ENCODE data around the gene EYS. TPM values are rescaled to one million over a fixed set of nuclear protein-coding genes. Genes with fewer than 3 reads are reported as not detected.

Gene EYS
- total and polyA plus RNA-seq, 9 of the 15 experiments (the other 6 are each of a cell fraction or from before 2014, with no cell fraction given): 0.03 to 0.36 (median 0.10) TPM; not detected in 2

GRCh38 chr6:63910863-63911551, 1796.0 kb downstream of the EYS start:
- no peak overlapping the region for H3K4me2 ChIP-seq (ENCODE audit: insufficient read depth, low read length)
- H3K79me2 ChIP-seq (ENCODE audit: control insufficient read depth, insufficient read depth, low read length): no peaks in the 10 kb centered on the region
- H3K27ac ChIP-seq (ENCODE audit: extremely low read depth, low read depth, low read length): no peak overlapping the region
- intact Hi-C loops (cut with micrococcal nuclease) (no loop called here), in situ Hi-C loops (cut with MboI) (no loop called here)
- no peaks in the 10 kb centered on the region for H3K36me3 ChIP-seq (ENCODE audit: control insufficient read depth, insufficient read depth, low read length)
- H3K4me3 ChIP-seq: no peak overlapping the region
- no peaks in the 10 kb centered on the region for H3K4me1 ChIP-seq (replicated peaks in 1 of 2; ENCODE audit: control insufficient read depth in 2 of 2, insufficient read depth in 2 of 2, low read length in 2 of 2)
- H2AFZ ChIP-seq (ENCODE audit: low read depth, low read length): no peak overlapping the region
- CTCF ChIA-PET (ENCODE audit: low intra/inter-chr PET ratio): no interaction called here
- DNase-seq (ENCODE audit: extremely low read depth in 1 of 4, low spot score in 3 of 4): no peak
- no peaks in the 10 kb centered on the region for H3K27me3 ChIP-seq (ENCODE audit: control insufficient read depth in 2 of 2, insufficient read depth in 2 of 2, low read length in 2 of 2)
- H3K9me1 ChIP-seq (ENCODE audit: control insufficient read depth, insufficient read depth, low read length): no peaks in the 10 kb centered on the region
- POLR2A ChIA-PET: interaction anchor here (0.6 kb wide), 1 partner anchor 273 kb away, joined by 3 read pairs; no protein-coding TSS in a partner anchor
- no peak overlapping the region for H3K9ac ChIP-seq (ENCODE audit: insufficient read depth in 1 of 2, low read depth in 2 of 2, low read length in 2 of 2)
- no peaks in the 10 kb centered on the region for H4K20me1 ChIP-seq (replicated peaks; ENCODE audit: control insufficient read depth, insufficient read depth, low read length)
- no peaks in the 10 kb centered on the region for H3K9me3 ChIP-seq (replicated peaks; ENCODE audit: control insufficient read depth, insufficient read depth, low read depth, low read length)
- no peak for ATAC-seq
- no TSS peak for BruUV-seq (replicated peaks)
- 0% methylated on average over 2 of the region's 2 CpGs for WGBS (ENCODE audit: insufficient coverage, low coverage, missing lambda C conversion rate)
- FAIRE-seq: no peak
- TF ChIP-seq MTF1 (CRISPR knock-in tag; IDR thresholded peaks at IDR 0.05; ENCODE audit: borderline replicate concordance) (no peak), ZNF316 (IDR thresholded peaks at IDR 0.05) (peak; percentile 28; the same call in 1 of the 2 replicates), BCL6 (CRISPR knock-in tag; IDR thresholded peaks at IDR 0.05) (no peak)

DNA sequence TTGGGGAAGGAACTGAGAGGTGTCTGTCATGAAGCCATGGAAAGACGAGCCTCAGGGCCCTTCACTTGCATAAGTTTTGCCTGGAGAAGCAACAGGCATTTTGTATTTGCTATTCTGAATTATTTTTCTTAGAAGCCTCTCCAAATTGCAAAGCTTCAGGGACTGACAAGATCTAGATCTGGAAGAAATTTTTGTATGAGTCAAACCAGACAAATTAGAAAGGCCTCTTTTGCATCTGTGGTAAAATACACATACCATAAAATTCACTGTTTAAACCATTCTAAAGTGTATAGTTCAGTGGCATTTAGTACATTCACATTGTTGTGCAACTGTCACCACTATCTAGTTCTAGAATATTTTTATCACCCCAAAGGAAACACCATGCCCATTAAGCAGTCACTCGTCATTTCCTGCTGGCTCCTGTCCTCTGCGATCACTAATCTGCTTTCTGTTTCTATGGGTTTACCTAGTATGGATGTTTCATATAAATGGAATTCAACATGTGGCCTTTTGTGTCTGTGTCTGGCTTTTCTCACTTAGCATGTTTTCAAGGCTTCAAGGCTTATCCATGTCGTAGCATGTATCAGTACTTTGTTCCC, 1802.3 kb downstream of the EYS start:
- H3K9me1 ChIP-seq (ENCODE audit: control insufficient read depth, insufficient read depth, low read length): no peaks in the 10 kb centered on the region
- CTCF ChIA-PET (ENCODE audit: low intra/inter-chr PET ratio): no interaction called here
- no peaks in the 10 kb centered on the region for H4K20me1 ChIP-seq (replicated peaks; ENCODE audit: control insufficient read depth, insufficient read depth, low read length)
- H3K79me2 ChIP-seq (ENCODE audit: control insufficient read depth, insufficient read depth, low read length): no peaks in the 10 kb centered on the region
- H2AFZ ChIP-seq (ENCODE audit: low read depth, low read length): no peak overlapping the region
- no peaks in the 10 kb centered on the region for H3K36me3 ChIP-seq (ENCODE audit: control insufficient read depth, insufficient read depth, low read length)
- no peak overlapping the region for H3K9ac ChIP-seq (ENCODE audit: insufficient read depth in 1 of 2, low read depth in 2 of 2, low read length in 2 of 2)
- ATAC-seq: no peak
- no TSS peak for BruUV-seq (replicated peaks)
- POLR2A ChIA-PET: no interaction called here
- 2% methylated on average over 4 of the region's 4 CpGs for WGBS (ENCODE audit: insufficient coverage, low coverage, missing lambda C conversion rate)
- no peaks in the 10 kb centered on the region for H3K27me3 ChIP-seq (ENCODE audit: control insufficient read depth in 2 of 2, insufficient read depth in 2 of 2, low read length in 2 of 2)
- no peak for FAIRE-seq
- in situ Hi-C loops (cut with MboI): no loop called here
- no peaks in the 10 kb centered on the region for H3K4me1 ChIP-seq (replicated peaks in 1 of 2; ENCODE audit: control insufficient read depth in 2 of 2, insufficient read depth in 2 of 2, low read length in 2 of 2)
- DNase-seq (ENCODE audit: extremely low read depth in 1 of 4, low spot score in 3 of 4): no peak
- no peak overlapping the region for H3K4me3 ChIP-seq
- H3K27ac ChIP-seq (ENCODE audit: extremely low read depth, low read depth, low read length): no peak overlapping the region
- no peak overlapping the region for H3K4me2 ChIP-seq (ENCODE audit: insufficient read depth, low read length)
- H3K9me3 ChIP-seq (replicated peaks; ENCODE audit: control insufficient read depth, insufficient read depth, low read depth, low read length): no peaks in the 10 kb centered on the region
- intact Hi-C loops (cut with micrococcal nuclease): no loop called here
- TF ChIP-seq ZFX (CRISPR knock-in tag; IDR thresholded peaks at IDR 0.05): no peak
- no peak for TF ChIP-seq HCFC1 (IDR thresholded peaks at IDR 0.05; ENCODE audit: low read depth, low read length)
- no peak for TF ChIP-seq ARID1B (IDR thresholded peaks at IDR 0.05)
- TF ChIP-seq ZNF589 (CRISPR knock-in tag; IDR thresholded peaks at IDR 0.05; ENCODE audit: low read depth): no peak
- no peak for TF ChIP-seq GTF2F1 (IDR thresholded peaks at IDR 0.05; ENCODE audit: low read depth, low read length)
- no peak for TF ChIP-seq U2AF2 (optimal IDR thresholded peaks at IDR 0.05; ENCODE audit: low read depth, low read length)
- no peak for TF ChIP-seq VEZF1 (CRISPR knock-in tag; IDR thresholded peaks at IDR 0.05)
- no peak for TF ChIP-seq ZNF431 (CRISPR knock-in tag; IDR thresholded peaks at IDR 0.05)
- TF ChIP-seq PKNOX1 (IDR thresholded peaks at IDR 0.05): no peak
- TF ChIP-seq TSC22D4 (tag; IDR thresholded peaks at IDR 0.05): no peak
- TF ChIP-seq ZKSCAN1 (IDR thresholded peaks at IDR 0.05; ENCODE audit: low read depth, low read length): no peak
- TF ChIP-seq ATF1 (CRISPR knock-in tag; IDR thresholded peaks at IDR 0.05): no peak
- TF ChIP-seq ATF1 (tag; IDR thresholded peaks at IDR 0.05): no peak
